GM18873 (cell line): ENCODE measurements around the gene BAZ2B.
"Not testable (repeated sequence)": the region's sequence is repeated elsewhere in the genome, so short reads cannot be mapped to it uniquely, and the experiment has no call there.

Experiments used
- ATAC-seq: cut with Tn5 transposase; IDR thresholded peaks from one replicate; pipeline ENCODE4 v1.9.1; 2021; ENCODE audit warnings: mild to moderate bottlenecking, moderate library complexity, moderate number of reproducible peaks; ENCODE audit not compliant: unreplicated experiment, low FRiP score

Gene BAZ2B

GRCh38 chr2:159616286-159616701 lies at the start of gene BAZ2B:
Gene BAZ2B, minus strand, starts transcription at chr2:159616548. Its CDS starts 137,829 bp downstream, at chr2:159478719.
- ATAC-seq: no peak

- ATAC-seq: no peak
These were observed 44.9 kb upstream of the BAZ2B start for GRCh38 chr2:159661286-159661685.

GRCh38 chr2:159658881-159659873 lies 42.8 kb upstream of the BAZ2B start:
- ATAC-seq: no peak

GRCh38 chr2:159653962-159654361 lies 37.6 kb upstream of the BAZ2B start:
- ATAC-seq: no peak

GRCh38 chr2:159651884-159652283 lies 35.5 kb upstream of the BAZ2B start:
- no peak for ATAC-seq

- no peak for ATAC-seq
These were observed 34.2 kb upstream of the BAZ2B start for GRCh38 chr2:159650574-159650973.

- ATAC-seq: no peak
These were observed 32.3 kb upstream of the BAZ2B start for GRCh38 chr2:159648643-159649042.

- ATAC-seq: no peak
These were observed 31.3 kb upstream of the BAZ2B start for GRCh38 chr2:159647667-159648066.

GRCh38 chr2:159640176-159640575 lies 23.8 kb upstream of the BAZ2B start:
- no peak for ATAC-seq

- ATAC-seq: no peak
These were observed 23.4 kb upstream of the BAZ2B start for GRCh38 chr2:159639712-159640111.

GRCh38 chr2:159639071-159639470 lies 22.7 kb upstream of the BAZ2B start:
- no peak for ATAC-seq

- ATAC-seq: no peak
These were observed 21.7 kb upstream of the BAZ2B start for GRCh38 chr2:159637988-159638501.

GRCh38 chr2:159637240-159637639 lies 20.9 kb upstream of the BAZ2B start:
- no peak for ATAC-seq

- ATAC-seq: no peak
These were observed 18.9 kb upstream of the BAZ2B start for GRCh38 chr2:159635006-159635789.

GRCh38 chr2:159633219-159633618 lies 16.9 kb upstream of the BAZ2B start:
- ATAC-seq: no peak

- not testable (repeated sequence) for ATAC-seq
These were observed 9.3 kb upstream of the BAZ2B start for GRCh38 chr2:159625628-159626027.

- no peak for ATAC-seq
These were observed 7.1 kb upstream of the BAZ2B start for GRCh38 chr2:159623436-159623835.

- ATAC-seq: no peak
These were observed 6.6 kb upstream of the BAZ2B start for GRCh38 chr2:159622966-159623365.

GRCh38 chr2:159620796-159621195 lies 4.4 kb upstream of the BAZ2B start:
- ATAC-seq: no peak

GRCh38 chr2:159617646-159618045 lies 1.3 kb upstream of the BAZ2B start:
- ATAC-seq: no peak

- ATAC-seq: no peak
These were observed 752 bp upstream of the BAZ2B start for GRCh38 chr2:159617100-159617499.
